ENCODE results near the gene RAD51C. TPM values are rescaled to one million over a fixed set of nuclear protein-coding genes. Genes with fewer than 3 reads are reported as not detected.
A peak's percentile ranks its signal among the peaks of the same experiment; 100 is the strongest.

Gene RAD51C
- total and polyA plus RNA-seq, 10 of the 15 experiments (the other 5 are each of a cell fraction or from before 2014, with no cell fraction given) = 59.6 to 267 (median 106) TPM

- DNase-seq (ENCODE audit: low read depth, low spot score) = no peak
- in situ Hi-C loops (cut with MboI) (no loop called here), intact Hi-C loops (cut with micrococcal nuclease; ENCODE audit: unreplicated experiment) (no loop called here)
- RAD21 ChIA-PET (ENCODE audit: unreplicated experiment) = no interaction called here
- SMC1A ChIA-PET (ENCODE audit: uncharacterized antibody, unreplicated experiment) = interaction anchor here (1.0 kb wide), 1 partner anchor 29 kb away, joined by 3 read pairs; no protein-coding TSS in a partner anchor
- Histone ChIP-seq H2AFZ (ENCODE audit: control insufficient read depth, low read depth, low read length) (no peak overlapping the region), H3K9ac (ENCODE audit: control insufficient read depth, insufficient read depth, low read length) (no peak overlapping the region), H3K4me1 (ENCODE audit: control insufficient read depth, insufficient read depth, low read length) (peaks cover 11% of the 10 kb centered on the region), H3K27me3 (replicated peaks in 1 of 2; ENCODE audit: control insufficient read depth in 2 of 2, insufficient read depth in 2 of 2, low read length in 1 of 2) (no peaks in the 10 kb centered on the region), H3K9me3 (replicated peaks; ENCODE audit: control insufficient read depth, insufficient read depth, low read length) (no peaks in the 10 kb centered on the region), H3K4me2 (ENCODE audit: control insufficient read depth, insufficient read depth) (no peak overlapping the region), H3K79me2 (ENCODE audit: control insufficient read depth, insufficient read depth, low read length) (no peaks in the 10 kb centered on the region), H3K27ac (ENCODE audit: control insufficient read depth, insufficient read depth) (no peak overlapping the region), H3K4me3 (no peak overlapping the region), H3K36me3 (ENCODE audit: control insufficient read depth in 2 of 2, insufficient read depth in 2 of 2, low read length in 1 of 2) (no peaks in the 10 kb centered on the region), H4K20me1 (ENCODE audit: control insufficient read depth, insufficient read depth) (no peaks in the 10 kb centered on the region)
- CTCF ChIA-PET = no interaction called here
- POLR2A ChIA-PET = interaction anchor here (0.5 to 1.3 kb wide), 5 partner anchors 18 to 483 kb away, joined by 3 to 5 read pairs (median 3); no protein-coding TSS in a partner anchor
- no TSS peak for BruUV-seq (replicated peaks)
- FAIRE-seq = peak; percentile 7
- peak; percentile 8; the same call in 1 of the 3 replicates for ATAC-seq
- 33% methylated on average over 4 of the region's 4 CpGs for WGBS (ENCODE audit: insufficient coverage, insufficient replicate concordance, low lambda C conversion rate, missing lambda C conversion rate)
- TF ChIP-seq CBFB (IDR thresholded peaks at IDR 0.05; ENCODE audit: low read depth) (0 out of 2 replicates have a peak, but pooled peaks have one; percentile 16), ZNF24 (IDR thresholded peaks at IDR 0.05) (no peak), ATF3 (IDR thresholded peaks at IDR 0.05; ENCODE audit: borderline replicate concordance, extremely low read depth, low read depth, low read length) (no peak), RELB (IDR thresholded peaks at IDR 0.05; ENCODE audit: low read depth) (peak; percentile 71; the same call in 1 of the 2 replicates), TBL1XR1 (IDR thresholded peaks at IDR 0.05; ENCODE audit: low read depth, low read length) (no peak), MTA3 (IDR thresholded peaks at IDR 0.05; ENCODE audit: borderline replicate concordance, low read length) (no peak), MEF2B (IDR thresholded peaks at IDR 0.05; ENCODE audit: partially characterized antibody, poor library complexity, severe bottlenecking) (no peak), LARP7 (IDR thresholded peaks at IDR 0.05) (no peak), GATAD2B (conservative IDR thresholded peaks at IDR 0.05; ENCODE audit: low read depth) (peak; percentile 58; the same call in 1 of the 2 replicates), NBN (IDR thresholded peaks at IDR 0.05) (no peak), E2F4 (IDR thresholded peaks at IDR 0.05; ENCODE audit: low read depth, low read length) (no peak), SRF (IDR thresholded peaks at IDR 0.05; ENCODE audit: low read depth in 2 of 2, low read length in 2 of 2) (no peak), SP1 (IDR thresholded peaks at IDR 0.05; ENCODE audit: low read depth, low read length) (no peak), KDM1A (IDR thresholded peaks at IDR 0.05; ENCODE audit: borderline replicate concordance) (no peak), CTCF (IDR thresholded peaks at IDR 0.05 in 2 of 3, conservative IDR thresholded peaks at IDR 0.05 in 1 of 3; ENCODE audit: control insufficient read depth in 2 of 3, extremely low read depth in 1 of 3, insufficient read depth in 1 of 3, low read depth in 3 of 3, low read length in 3 of 3) (no peak), WRNIP1 (IDR thresholded peaks at IDR 0.05; ENCODE audit: borderline replicate concordance, low read depth, low read length) (no peak), NR2F1 (conservative IDR thresholded peaks at IDR 0.05) (peak; percentile 88), MTA2 (IDR thresholded peaks at IDR 0.05; ENCODE audit: low read depth) (peak; percentile 66; the same call in 1 of the 2 replicates), BHLHE40 (IDR thresholded peaks at IDR 0.05; ENCODE audit: borderline replicate concordance in 1 of 2, low read depth in 2 of 2, low read length in 1 of 2) (peak in 1 of 2 experiments; percentile 44; a peak in 1 of 4 replicates), CHD1 (IDR thresholded peaks at IDR 0.05; ENCODE audit: low read depth, low read length) (no peak)
These were observed 15.1 kb upstream of the RAD51C start for GRCh38 chr17:58677194-58677880.

Data from GM12878 (cell line).